Measurements from ENCODE around the gene PROM1. TPM values are rescaled to one million over a fixed set of nuclear protein-coding genes. Genes with fewer than 3 reads are reported as not detected.

Gene PROM1
- total RNA-seq, 1 experiment from 2014 or later: 65.1 TPM

- TF ChIP-seq, protein P1, sequence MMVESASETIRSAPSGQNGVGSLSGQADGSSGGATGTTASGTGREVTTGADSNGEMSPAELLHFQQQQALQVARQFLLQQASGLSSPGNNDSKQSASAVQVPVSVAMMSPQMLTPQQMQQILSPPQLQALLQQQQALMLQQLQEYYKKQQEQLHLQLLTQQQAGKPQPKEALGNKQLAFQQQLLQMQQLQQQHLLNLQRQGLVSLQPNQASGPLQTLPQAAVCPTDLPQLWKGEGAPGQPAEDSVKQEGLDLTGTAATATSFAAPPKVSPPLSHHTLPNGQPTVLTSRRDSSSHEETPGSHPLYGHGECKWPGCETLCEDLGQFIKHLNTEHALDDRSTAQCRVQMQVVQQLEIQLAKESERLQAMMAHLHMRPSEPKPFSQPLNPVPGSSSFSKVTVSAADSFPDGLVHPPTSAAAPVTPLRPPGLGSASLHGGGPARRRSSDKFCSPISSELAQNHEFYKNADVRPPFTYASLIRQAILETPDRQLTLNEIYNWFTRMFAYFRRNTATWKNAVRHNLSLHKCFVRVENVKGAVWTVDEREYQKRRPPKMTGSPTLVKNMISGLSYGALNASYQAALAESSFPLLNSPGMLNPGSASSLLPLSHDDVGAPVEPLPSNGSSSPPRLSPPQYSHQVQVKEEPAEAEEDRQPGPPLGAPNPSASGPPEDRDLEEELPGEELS (CRISPR knock-in tag; IDR thresholded peaks at IDR 0.05): no peak
- TF ChIP-seq NFATC4 (CRISPR knock-in tag; IDR thresholded peaks at IDR 0.05) (no peak), TEAD1 (CRISPR knock-in tag; IDR thresholded peaks at IDR 0.05) (no peak), JAZF1 (CRISPR knock-in tag; IDR thresholded peaks at IDR 0.05) (no peak), KAT7 (CRISPR knock-in tag; IDR thresholded peaks at IDR 0.05; ENCODE audit: borderline replicate concordance) (no peak)
These were observed 135.0 kb downstream of the PROM1 start (continued) for GRCh38 chr4:15948826-15949225.

DNA sequence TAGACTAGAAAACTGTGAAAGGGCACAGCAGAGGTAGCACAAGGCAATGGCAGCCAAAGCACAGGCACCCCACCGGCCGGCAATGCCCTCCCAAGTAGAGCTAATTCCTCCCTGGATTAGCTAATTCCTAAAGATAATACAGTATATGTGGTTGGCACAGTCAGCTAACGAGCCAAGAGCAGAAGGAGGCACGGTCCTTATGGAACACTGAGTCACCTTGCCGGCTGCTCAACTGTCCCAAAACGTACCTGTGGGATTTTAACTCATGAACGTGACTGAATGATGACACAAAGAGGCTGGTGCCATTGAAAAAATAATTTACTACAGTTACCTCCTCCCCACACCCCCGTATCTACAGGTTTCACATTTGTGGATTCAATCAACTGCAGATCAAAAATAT, 136.1 kb downstream of the PROM1 start:
- no peak for TF ChIP-seq ZNF232 (CRISPR knock-in tag; IDR thresholded peaks at IDR 0.05)
- no peak for TF ChIP-seq AR (CRISPR knock-in tag; IDR thresholded peaks at IDR 0.05)
- TF ChIP-seq PRRX2 (CRISPR knock-in tag; IDR thresholded peaks at IDR 0.05): no peak
- no peak for TF ChIP-seq ZNF423 (CRISPR knock-in tag; IDR thresholded peaks at IDR 0.05)
- TF ChIP-seq HMGXB4 (CRISPR knock-in tag; IDR thresholded peaks at IDR 0.05): no peak
- no peak for TF ChIP-seq ELF4 (CRISPR knock-in tag; IDR thresholded peaks at IDR 0.05; ENCODE audit: low read depth)
- no peak for TF ChIP-seq ZNF138 (CRISPR knock-in tag; conservative IDR thresholded peaks at IDR 0.05)
- TF ChIP-seq E2F5 (CRISPR knock-in tag; IDR thresholded peaks at IDR 0.05): no peak
- TF ChIP-seq, protein P2, sequence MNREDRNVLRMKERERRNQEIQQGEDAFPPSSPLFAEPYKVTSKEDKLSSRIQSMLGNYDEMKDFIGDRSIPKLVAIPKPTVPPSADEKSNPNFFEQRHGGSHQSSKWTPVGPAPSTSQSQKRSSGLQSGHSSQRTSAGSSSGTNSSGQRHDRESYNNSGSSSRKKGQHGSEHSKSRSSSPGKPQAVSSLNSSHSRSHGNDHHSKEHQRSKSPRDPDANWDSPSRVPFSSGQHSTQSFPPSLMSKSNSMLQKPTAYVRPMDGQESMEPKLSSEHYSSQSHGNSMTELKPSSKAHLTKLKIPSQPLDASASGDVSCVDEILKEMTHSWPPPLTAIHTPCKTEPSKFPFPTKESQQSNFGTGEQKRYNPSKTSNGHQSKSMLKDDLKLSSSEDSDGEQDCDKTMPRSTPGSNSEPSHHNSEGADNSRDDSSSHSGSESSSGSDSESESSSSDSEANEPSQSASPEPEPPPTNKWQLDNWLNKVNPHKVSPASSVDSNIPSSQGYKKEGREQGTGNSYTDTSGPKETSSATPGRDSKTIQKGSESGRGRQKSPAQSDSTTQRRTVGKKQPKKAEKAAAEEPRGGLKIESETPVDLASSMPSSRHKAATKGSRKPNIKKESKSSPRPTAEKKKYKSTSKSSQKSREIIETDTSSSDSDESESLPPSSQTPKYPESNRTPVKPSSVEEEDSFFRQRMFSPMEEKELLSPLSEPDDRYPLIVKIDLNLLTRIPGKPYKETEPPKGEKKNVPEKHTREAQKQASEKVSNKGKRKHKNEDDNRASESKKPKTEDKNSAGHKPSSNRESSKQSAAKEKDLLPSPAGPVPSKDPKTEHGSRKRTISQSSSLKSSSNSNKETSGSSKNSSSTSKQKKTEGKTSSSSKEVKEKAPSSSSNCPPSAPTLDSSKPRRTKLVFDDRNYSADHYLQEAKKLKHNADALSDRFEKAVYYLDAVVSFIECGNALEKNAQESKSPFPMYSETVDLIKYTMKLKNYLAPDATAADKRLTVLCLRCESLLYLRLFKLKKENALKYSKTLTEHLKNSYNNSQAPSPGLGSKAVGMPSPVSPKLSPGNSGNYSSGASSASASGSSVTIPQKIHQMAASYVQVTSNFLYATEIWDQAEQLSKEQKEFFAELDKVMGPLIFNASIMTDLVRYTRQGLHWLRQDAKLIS (CRISPR knock-in tag; IDR thresholded peaks at IDR 0.05; ENCODE audit: borderline replicate concordance): no peak
- TF ChIP-seq GRHL2 (CRISPR knock-in tag; IDR thresholded peaks at IDR 0.05; ENCODE audit: insufficient replicate concordance, severe bottlenecking): no peak
- TF ChIP-seq ZNF671 (CRISPR knock-in tag; IDR thresholded peaks at IDR 0.05): no peak
- TF ChIP-seq RELA (CRISPR knock-in tag; IDR thresholded peaks at IDR 0.05; ENCODE audit: borderline replicate concordance): no peak
- no peak for TF ChIP-seq USF1 (CRISPR knock-in tag; IDR thresholded peaks at IDR 0.05)
- no peak for TF ChIP-seq ATF1 (CRISPR knock-in tag; IDR thresholded peaks at IDR 0.05)
- TF ChIP-seq, protein P3, sequence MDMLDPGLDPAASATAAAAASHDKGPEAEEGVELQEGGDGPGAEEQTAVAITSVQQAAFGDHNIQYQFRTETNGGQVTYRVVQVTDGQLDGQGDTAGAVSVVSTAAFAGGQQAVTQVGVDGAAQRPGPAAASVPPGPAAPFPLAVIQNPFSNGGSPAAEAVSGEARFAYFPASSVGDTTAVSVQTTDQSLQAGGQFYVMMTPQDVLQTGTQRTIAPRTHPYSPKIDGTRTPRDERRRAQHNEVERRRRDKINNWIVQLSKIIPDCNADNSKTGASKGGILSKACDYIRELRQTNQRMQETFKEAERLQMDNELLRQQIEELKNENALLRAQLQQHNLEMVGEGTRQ (CRISPR knock-in tag; IDR thresholded peaks at IDR 0.05): no peak
- TF ChIP-seq JAZF1 (CRISPR knock-in tag; IDR thresholded peaks at IDR 0.05): no peak
- ATAC-seq (no peak), DNase-seq (ENCODE audit: low spot score) (no peak)
- Mint-ChIP-seq H3K27me3 (ENCODE audit: low read depth) (no peaks in the 10 kb centered on the region), H3K4me1 (no peaks in the 10 kb centered on the region), H3K4me3 (no peak overlapping the region), H3K27ac (no peak overlapping the region), H3K36me3 (no peaks in the 10 kb centered on the region), H3K9me3 (peaks cover 13% of the 10 kb centered on the region)
- CTCF ChIA-PET: interaction anchor here (1.1 kb wide), 1 partner anchor 65 kb away, joined by 3 read pairs; no protein-coding TSS in a partner anchor
- POLR2A ChIA-PET: no interaction called here
